Measurements from ENCODE around the gene CCDC201. TPM values are rescaled to one million over a fixed set of nuclear protein-coding genes. Genes with fewer than 3 reads are reported as not detected.

CCDC201 gene
- polyA plus RNA-seq, 1 of the 3 experiments (the other 2 are of a cell fraction) = not detected

DNA sequence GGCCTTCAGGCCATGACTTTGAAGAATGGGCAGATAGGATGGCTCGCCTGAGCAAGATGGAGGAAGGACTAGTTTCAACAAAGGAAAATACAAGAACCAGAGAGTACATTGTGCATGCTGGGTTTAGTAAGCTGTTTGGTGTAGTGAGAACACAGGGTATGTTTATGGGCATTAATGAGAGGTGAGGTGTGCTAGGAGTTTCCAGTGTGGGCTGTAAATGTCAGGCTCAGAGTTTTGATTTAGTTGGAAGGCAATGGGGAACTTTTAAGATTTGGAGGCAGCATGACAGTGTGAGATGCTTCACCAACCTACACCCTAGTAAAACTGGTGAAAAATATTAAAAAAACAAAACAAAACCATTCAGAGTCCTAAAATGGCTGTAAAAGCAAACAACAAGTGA lies 28.7 kb upstream of the CCDC201 start:
- CTCF ChIA-PET = interaction anchor here (1.4 to 4.5 kb wide), 6 partner anchors 9 to 451 kb away, joined by 5 to 34 read pairs (median 8); partner anchors contain the start of gene IGFBP3
- TF ChIP-seq CHD2 (IDR thresholded peaks at IDR 0.05; ENCODE audit: low read length, partially characterized antibody) (no peak), NFIC (IDR thresholded peaks at IDR 0.05; ENCODE audit: borderline replicate concordance) (no peak), REST (IDR thresholded peaks at IDR 0.05; ENCODE audit: low read depth, low read length) (no peak), TAF1 (IDR thresholded peaks at IDR 0.05; ENCODE audit: borderline replicate concordance, low read depth, low read length) (no peak)
- TF ChIP-seq, protein P1, sequence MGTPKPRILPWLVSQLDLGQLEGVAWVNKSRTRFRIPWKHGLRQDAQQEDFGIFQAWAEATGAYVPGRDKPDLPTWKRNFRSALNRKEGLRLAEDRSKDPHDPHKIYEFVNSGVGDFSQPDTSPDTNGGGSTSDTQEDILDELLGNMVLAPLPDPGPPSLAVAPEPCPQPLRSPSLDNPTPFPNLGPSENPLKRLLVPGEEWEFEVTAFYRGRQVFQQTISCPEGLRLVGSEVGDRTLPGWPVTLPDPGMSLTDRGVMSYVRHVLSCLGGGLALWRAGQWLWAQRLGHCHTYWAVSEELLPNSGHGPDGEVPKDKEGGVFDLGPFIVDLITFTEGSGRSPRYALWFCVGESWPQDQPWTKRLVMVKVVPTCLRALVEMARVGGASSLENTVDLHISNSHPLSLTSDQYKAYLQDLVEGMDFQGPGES (IDR thresholded peaks at IDR 0.05; ENCODE audit: low read depth, low read length) = no peak
- TF ChIP-seq, protein P2, sequence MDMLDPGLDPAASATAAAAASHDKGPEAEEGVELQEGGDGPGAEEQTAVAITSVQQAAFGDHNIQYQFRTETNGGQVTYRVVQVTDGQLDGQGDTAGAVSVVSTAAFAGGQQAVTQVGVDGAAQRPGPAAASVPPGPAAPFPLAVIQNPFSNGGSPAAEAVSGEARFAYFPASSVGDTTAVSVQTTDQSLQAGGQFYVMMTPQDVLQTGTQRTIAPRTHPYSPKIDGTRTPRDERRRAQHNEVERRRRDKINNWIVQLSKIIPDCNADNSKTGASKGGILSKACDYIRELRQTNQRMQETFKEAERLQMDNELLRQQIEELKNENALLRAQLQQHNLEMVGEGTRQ (IDR thresholded peaks at IDR 0.05; ENCODE audit: borderline replicate concordance, low read depth, low read length) = no peak
- Histone ChIP-seq H2AFZ (ENCODE audit: low read depth) (no peak overlapping the region), H3K27me3 (ENCODE audit: insufficient read depth) (no peaks in the 10 kb centered on the region; the same call in 1 of the 2 replicates), H3F3A (replicated peaks; ENCODE audit: insufficient read depth) (no peaks in the 10 kb centered on the region), H3K4me2 (no peak overlapping the region), H3K4me3 (ENCODE audit: low read depth in 2 of 2, low read length in 1 of 2) (no peak overlapping the region), H3K79me2 (ENCODE audit: insufficient read depth) (no peaks in the 10 kb centered on the region), H3K36me3 (replicated peaks in 1 of 2; ENCODE audit: control insufficient read depth in 1 of 2, insufficient read depth in 2 of 2, low read length in 1 of 2) (no peaks in the 10 kb centered on the region), H3K9me3 (peaks cover 3% of the 10 kb centered on the region; the same call in 1 of the 2 replicates), H3K27ac (ENCODE audit: low read depth in 2 of 2, low read length in 1 of 2) (no peak overlapping the region), H3K4me1 (ENCODE audit: control insufficient read depth in 1 of 2, insufficient read depth in 2 of 2, low read depth in 1 of 2, low read length in 1 of 2) (no peaks in the 10 kb centered on the region), H3K9ac (no peak overlapping the region), H3K9me2 (no peaks in the 10 kb centered on the region), H4K20me1 (ENCODE audit: insufficient read depth) (no peaks in the 10 kb centered on the region)
- 18% methylated on average over 1 of the region's 1 CpG for WGBS (ENCODE audit: low lambda C conversion rate)
- DNase-seq = no peak
- POLR2A ChIA-PET = no interaction called here

DNA sequence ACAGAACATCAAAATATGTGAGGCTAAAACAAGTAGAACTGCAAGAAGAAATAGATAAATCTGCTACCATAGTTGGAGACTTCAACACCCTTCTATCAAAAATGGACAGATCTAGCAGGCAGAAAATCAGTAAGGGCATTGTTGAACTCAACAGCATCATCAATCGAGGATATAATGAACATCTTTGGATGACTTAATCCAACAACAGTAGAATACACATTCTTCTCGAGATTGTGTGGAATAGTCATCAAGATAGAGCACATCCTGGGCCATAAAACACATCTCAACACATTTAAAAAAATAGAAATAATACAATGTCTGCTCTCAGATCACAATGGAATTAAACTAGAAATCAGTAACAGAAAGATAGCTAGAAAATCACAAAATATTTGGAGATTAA lies 25.3 kb upstream of the CCDC201 start:
- Histone ChIP-seq H3K79me2 (ENCODE audit: insufficient read depth) (no peaks in the 10 kb centered on the region), H3K9me2 (no peaks in the 10 kb centered on the region), H3K4me3 (ENCODE audit: low read depth in 2 of 2, low read length in 1 of 2) (no peak overlapping the region), H3K4me2 (no peak overlapping the region), H3K27ac (ENCODE audit: low read depth in 2 of 2, low read length in 1 of 2) (no peak overlapping the region), H3F3A (replicated peaks; ENCODE audit: insufficient read depth) (no peaks in the 10 kb centered on the region), H3K36me3 (replicated peaks in 1 of 2; ENCODE audit: control insufficient read depth in 1 of 2, insufficient read depth in 2 of 2, low read length in 1 of 2) (no peaks in the 10 kb centered on the region), H3K4me1 (ENCODE audit: control insufficient read depth in 1 of 2, insufficient read depth in 2 of 2, low read depth in 1 of 2, low read length in 1 of 2) (no peaks in the 10 kb centered on the region), H2AFZ (ENCODE audit: low read depth) (no peak overlapping the region), H3K9me3 (0 out of 2 replicates have a peak, but pooled peaks cover 3% of the 10 kb centered on the region), H3K9ac (no peak overlapping the region), H3K27me3 (ENCODE audit: insufficient read depth) (peaks cover 5% of the 10 kb centered on the region; the same call in 1 of the 2 replicates), H4K20me1 (ENCODE audit: insufficient read depth) (no peaks in the 10 kb centered on the region)
- ChIA-PET POLR2A (no interaction called here), CTCF (interaction anchor here (0.6 to 3.4 kb wide), 4 partner anchors 8 to 1182 kb away, joined by 3 to 16 read pairs (median 3); no protein-coding TSS in a partner anchor)
- no peak for DNase-seq
- 35% methylated on average over 2 of the region's 2 CpGs for WGBS (ENCODE audit: low lambda C conversion rate)
- TF ChIP-seq MEF2A (IDR thresholded peaks at IDR 0.05; ENCODE audit: borderline replicate concordance, low read depth) (no peak), GABPA (IDR thresholded peaks at IDR 0.05; ENCODE audit: low read depth) (no peak), EP300 (IDR thresholded peaks at IDR 0.05; ENCODE audit: borderline replicate concordance in 1 of 2, low read depth in 1 of 2, low read length in 1 of 2) (no peak), FOSL2 (IDR thresholded peaks at IDR 0.05; ENCODE audit: borderline replicate concordance, low read depth) (no peak), MXI1 (IDR thresholded peaks at IDR 0.05; ENCODE audit: low read depth, low read length) (no peak), MAX (IDR thresholded peaks at IDR 0.05; ENCODE audit: low read depth) (no peak)
- TF ChIP-seq, protein P3, sequence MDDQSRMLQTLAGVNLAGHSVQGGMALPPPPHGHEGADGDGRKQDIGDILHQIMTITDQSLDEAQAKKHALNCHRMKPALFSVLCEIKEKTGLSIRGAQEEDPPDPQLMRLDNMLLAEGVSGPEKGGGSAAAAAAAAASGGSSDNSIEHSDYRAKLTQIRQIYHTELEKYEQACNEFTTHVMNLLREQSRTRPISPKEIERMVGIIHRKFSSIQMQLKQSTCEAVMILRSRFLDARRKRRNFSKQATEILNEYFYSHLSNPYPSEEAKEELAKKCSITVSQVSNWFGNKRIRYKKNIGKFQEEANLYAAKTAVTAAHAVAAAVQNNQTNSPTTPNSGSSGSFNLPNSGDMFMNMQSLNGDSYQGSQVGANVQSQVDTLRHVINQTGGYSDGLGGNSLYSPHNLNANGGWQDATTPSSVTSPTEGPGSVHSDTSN (IDR thresholded peaks at IDR 0.05) = no peak
- TF ChIP-seq, protein P2 (IDR thresholded peaks at IDR 0.05; ENCODE audit: borderline replicate concordance, low read depth, low read length) = no peak
- TF ChIP-seq, protein P4, sequence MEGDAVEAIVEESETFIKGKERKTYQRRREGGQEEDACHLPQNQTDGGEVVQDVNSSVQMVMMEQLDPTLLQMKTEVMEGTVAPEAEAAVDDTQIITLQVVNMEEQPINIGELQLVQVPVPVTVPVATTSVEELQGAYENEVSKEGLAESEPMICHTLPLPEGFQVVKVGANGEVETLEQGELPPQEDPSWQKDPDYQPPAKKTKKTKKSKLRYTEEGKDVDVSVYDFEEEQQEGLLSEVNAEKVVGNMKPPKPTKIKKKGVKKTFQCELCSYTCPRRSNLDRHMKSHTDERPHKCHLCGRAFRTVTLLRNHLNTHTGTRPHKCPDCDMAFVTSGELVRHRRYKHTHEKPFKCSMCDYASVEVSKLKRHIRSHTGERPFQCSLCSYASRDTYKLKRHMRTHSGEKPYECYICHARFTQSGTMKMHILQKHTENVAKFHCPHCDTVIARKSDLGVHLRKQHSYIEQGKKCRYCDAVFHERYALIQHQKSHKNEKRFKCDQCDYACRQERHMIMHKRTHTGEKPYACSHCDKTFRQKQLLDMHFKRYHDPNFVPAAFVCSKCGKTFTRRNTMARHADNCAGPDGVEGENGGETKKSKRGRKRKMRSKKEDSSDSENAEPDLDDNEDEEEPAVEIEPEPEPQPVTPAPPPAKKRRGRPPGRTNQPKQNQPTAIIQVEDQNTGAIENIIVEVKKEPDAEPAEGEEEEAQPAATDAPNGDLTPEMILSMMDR (IDR thresholded peaks at IDR 0.05) = no peak
